H1 (cell line): ENCODE data around the gene CRYM.

Source experiments
- BRCA1 ChIP-seq: IDR thresholded peaks from 2 replicates; pipeline ENCODE4 v1.6.1; 2012; ENCODE audit warnings: low read depth, low read length, improper control_type of control experiment
- JUN ChIP-seq: IDR thresholded peaks from 2 replicates; pipeline ENCODE4 v1.6.1; 2011; ENCODE audit warnings: low read depth, mild to moderate bottlenecking, improper control_type of control experiment, low read length
- MAFK ChIP-seq: IDR thresholded peaks from 2 replicates; pipeline ENCODE4 v1.6.1; 2012; ENCODE audit warnings: low read depth, mild to moderate bottlenecking, improper control_type of control experiment, low read length
- PHF8 ChIP-seq: fragments of 200-600 bp; sonication (generic); conservative IDR thresholded peaks from 2 replicates; pipeline ENCODE4 v1.7.1; 2012; ENCODE audit warnings: low read depth, mild to moderate bottlenecking, inconsistent platforms, low read length, moderate library complexity
- RAD21 ChIP-seq, 2 experiments: IDR thresholded peaks in 1 of 2; conservative IDR thresholded peaks in 1 of 2; 2 replicates each; pipeline ENCODE4 v1.6.1; 2011; ENCODE audit warnings: low read depth in 2 of 2, low read length in 2 of 2, improper control_type of control experiment in 1 of 2, inconsistent platforms in 1 of 2, mild to moderate bottlenecking in 1 of 2, moderate library complexity in 1 of 2
- YY1 ChIP-seq: IDR thresholded peaks from 2 replicates; pipeline ENCODE4 v1.6.1; 2011; ENCODE audit warnings: low read depth, mild to moderate bottlenecking, low read length

DNA sequence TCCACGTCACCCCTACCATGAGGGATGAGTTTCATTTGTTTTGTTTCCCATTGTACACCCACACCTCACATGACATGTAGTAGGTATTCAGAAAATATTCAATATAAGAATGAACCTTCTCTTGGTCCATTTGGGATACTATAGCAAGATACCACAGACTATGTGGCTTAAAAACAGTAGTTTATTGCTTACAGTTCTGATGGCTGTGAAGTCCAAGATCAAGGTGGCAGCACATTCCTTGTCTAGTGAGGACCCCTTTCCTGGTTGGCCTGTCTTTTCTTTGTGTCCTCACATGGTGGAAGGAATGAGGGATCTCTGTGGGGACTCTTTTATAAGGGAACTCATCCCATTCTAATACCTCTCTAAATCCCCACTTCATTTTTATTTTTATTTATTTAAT is 36.2 kb upstream of the CRYM start:
- TF ChIP-seq PHF8 (no peak), RAD21 (IDR thresholded peaks at IDR 0.05 in 1 of 2, conservative IDR thresholded peaks at IDR 0.05 in 1 of 2; ENCODE audit: low read depth in 2 of 2, low read length in 2 of 2) (no peak), JUN (no peak), BRCA1 (no peak), MAFK (no peak), YY1 (no peak)
